GM10266 (cell line): ENCODE data around the gene DMAC2L.

Source experiments
- DNase-seq: peaks from one replicate; pipeline ENCODE4 v3.0.0; 2012; ENCODE audit errors: extremely low spot score
- CTCF ChIP-seq: IDR thresholded peaks from 2 replicates; pipeline ENCODE4 v1.5.1; 2012; ENCODE audit warnings: mild to moderate bottlenecking, low read depth; ENCODE audit not compliant: control insufficient read depth, insufficient read depth; ENCODE audit errors: missing control alignments

DMAC2L gene

GRCh38 chr14:50321009-50321660 is 9.0 kb downstream of the DMAC2L start:
- DNase-seq = peak; percentile 59
- peak; percentile 88 for TF ChIP-seq CTCF

GRCh38 chr14:50331596-50331995 is 19.5 kb downstream of the DMAC2L start:
- TF ChIP-seq CTCF = no peak
- no peak for DNase-seq

- no peak for DNase-seq
- no peak for TF ChIP-seq CTCF
These were observed 20.9 kb downstream of the DMAC2L start for GRCh38 chr14:50333014-50333509.

- TF ChIP-seq CTCF = no peak
These were observed 22.1 kb downstream of the DMAC2L start for GRCh38 chr14:50334211-50334610.

GRCh38 chr14:50335389-50335788 is 23.3 kb downstream of the DMAC2L start:
- DNase-seq = no peak
- TF ChIP-seq CTCF = no peak

More at GRCh38 chr14:50334211-50334610, 22.1 kb downstream of the DMAC2L start:
- DNase-seq = no peak

- no peak for TF ChIP-seq CTCF
- no peak for DNase-seq
These were observed 24.1 kb downstream of the DMAC2L start for GRCh38 chr14:50335989-50336824.

GRCh38 chr14:50338587-50338986 is 26.5 kb downstream of the DMAC2L start:
- DNase-seq = no peak
- no peak for TF ChIP-seq CTCF
